ENCODE data around the gene SLC30A3. TPM values are rescaled to one million over a fixed set of nuclear protein-coding genes. Genes with fewer than 3 reads are reported as not detected.

The SLC30A3 gene
- total and polyA plus RNA-seq, 7 experiments from 2014 or later = 0.29 to 0.56 TPM; not detected in 5

DNA sequence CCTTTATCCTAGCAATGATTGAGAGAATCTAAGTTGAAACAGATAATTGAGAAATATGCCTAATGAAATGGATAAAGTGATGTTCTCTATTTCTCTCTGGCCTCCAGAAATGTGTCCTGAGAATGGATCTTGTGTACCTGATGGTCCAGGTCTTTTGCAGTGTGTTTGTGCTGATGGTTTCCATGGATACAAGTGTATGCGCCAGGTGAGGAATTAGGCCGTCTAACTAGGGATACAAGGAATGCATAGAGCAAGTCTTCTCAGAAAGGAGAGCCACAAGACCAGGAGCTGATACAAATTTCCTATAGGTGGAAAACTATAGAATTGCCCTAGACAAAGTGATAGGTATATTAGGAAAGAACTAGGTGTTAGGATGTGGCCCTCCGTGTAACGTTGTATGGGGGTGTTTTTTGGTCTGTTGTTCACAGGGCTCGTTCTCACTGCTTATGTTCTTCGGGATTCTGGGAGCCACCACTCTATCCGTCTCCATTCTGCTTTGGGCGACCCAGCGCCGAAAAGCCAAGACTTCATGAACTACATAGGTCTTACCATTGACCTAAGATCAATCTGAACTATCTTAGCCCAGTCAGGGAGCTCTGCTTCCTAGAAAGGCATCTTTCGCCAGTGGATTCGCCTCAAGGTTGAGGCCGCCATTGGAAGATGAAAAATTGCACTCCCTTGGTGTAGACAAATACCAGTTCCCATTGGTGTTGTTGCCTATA lies 46.3 kb downstream of the SLC30A3 start:
- DNase-seq (no peak), ATAC-seq (no peak)
- Histone ChIP-seq H3K36me3 (ENCODE audit: control insufficient read depth in 2 of 3, insufficient read depth in 3 of 3, low read length in 3 of 3) (peaks cover 0 to 9% (median 0%) of the 10 kb centered on the region in 3 experiments), H3K9me3 (ENCODE audit: control insufficient read depth in 2 of 3, low read length in 3 of 3) (no peaks in the 10 kb centered on the region), H3K27ac (ENCODE audit: low read depth, low read length) (peak overlapping the region; percentile 85), H3K4me3 (ENCODE audit: low read length) (peak overlapping the region; percentile 68), H3K4me1 (ENCODE audit: control insufficient read depth in 2 of 2, insufficient read depth in 2 of 2, low read length in 2 of 2) (peaks cover 19 to 24% of the 10 kb centered on the region in 2 donors), H3K27me3 (ENCODE audit: control insufficient read depth in 2 of 2, insufficient read depth in 2 of 2, low read length in 2 of 2) (no peaks in the 10 kb centered on the region)
- CTCF ChIA-PET = interaction anchor here (0.7 kb wide), 1 partner anchor 25 kb away, joined by 3 read pairs; no protein-coding TSS in a partner anchor
- peaks cover 26 to 53% (median 45%) of the 10 kb centered on the region in 7 donors for H3K4me1 Mint-ChIP-seq
- H3K27ac Mint-ChIP-seq = peak overlapping the region; percentile 86 to 96 (median 94)
- peak overlapping the region; percentile 90 to 98 (median 96) for H3K4me3 Mint-ChIP-seq
- H3K9me3 Mint-ChIP-seq = peaks cover 0 to 1% (median 0%) of the 10 kb centered on the region in 11 donors
- H3K27me3 Mint-ChIP-seq = no peaks in the 10 kb centered on the region
- POLR2A ChIA-PET = interaction anchor here (0.6 to 0.7 kb wide), 2 partner anchors 82 to 130 kb away, joined by 3 read pairs; partner anchors contain the start of gene PREB
- intact Hi-C loops (cut with micrococcal nuclease) = loop anchor here (1.0 to 10.0 kb wide), 14 partner anchors 46 to 869 kb away; partner anchors contain the start of genes EIF2B4 (in 2 of the 2), KHK (in 2 of the 2), MPV17 (in 2 of the 2) and SNX17 (in 2 of the 2)
- peaks cover 4 to 28% (median 22%) of the 10 kb centered on the region in 5 donors for H3K36me3 Mint-ChIP-seq

GRCh38 chr2:27214941-27215340 lies 47.9 kb downstream of the SLC30A3 start:
- POLR2A ChIA-PET = interaction anchor here (0.8 to 1.0 kb wide), 2 partner anchors 81 to 143 kb away, joined by 3 to 5 read pairs; partner anchors contain the start of gene OST4
- Mint-ChIP-seq H3K36me3 (peaks cover 4 to 25% (median 14%) of the 10 kb centered on the region in 5 donors), H3K9me3 (peaks cover 0 to 1% (median 0%) of the 10 kb centered on the region in 11 donors), H3K4me1 (peaks cover 25 to 59% (median 49%) of the 10 kb centered on the region in 7 donors), H3K27me3 (no peaks in the 10 kb centered on the region), H3K27ac (peak overlapping the region in 3 of 9 donors; percentile 38 to 91 (median 89)), H3K4me3 (no peak overlapping the region)
- H3K27me3 ChIP-seq (ENCODE audit: control insufficient read depth in 2 of 2, insufficient read depth in 2 of 2, low read length in 2 of 2) = no peaks in the 10 kb centered on the region
- CTCF ChIA-PET = interaction anchor here (0.8 kb wide), 1 partner anchor 81 kb away, joined by 4 read pairs; the partner anchor contains the start of gene PREB
- H3K4me3 ChIP-seq (ENCODE audit: low read length) = no peak overlapping the region
- ATAC-seq (no peak), DNase-seq (no peak)
- no peaks in the 10 kb centered on the region for H3K9me3 ChIP-seq (ENCODE audit: control insufficient read depth in 2 of 3, low read length in 3 of 3)
- H3K36me3 ChIP-seq (ENCODE audit: control insufficient read depth in 2 of 3, insufficient read depth in 3 of 3, low read length in 3 of 3) = peaks cover 0 to 8% (median 0%) of the 10 kb centered on the region in 3 experiments
- intact Hi-C loops (cut with micrococcal nuclease) = loop anchor here (5.0 to 10.0 kb wide), 10 partner anchors 142 to 868 kb away; partner anchors contain the start of genes ADGRF3 (in 1 of the 2), BABAM2 (in 1 of the 2), CENPA (in 1 of the 2) and EIF2B4 (in 1 of the 2)
- H3K4me1 ChIP-seq (ENCODE audit: control insufficient read depth in 2 of 2, insufficient read depth in 2 of 2, low read length in 2 of 2) = peaks cover 24% of the 10 kb centered on the region in 2 donors
- peak overlapping the region; percentile 100 for H3K27ac ChIP-seq (ENCODE audit: low read depth, low read length)

- peak overlapping the region; percentile 100 for H3K27ac ChIP-seq (ENCODE audit: low read depth, low read length)
- DNase-seq (peak in 6 of 9 donors; percentile 76 to 86 (median 80)), ATAC-seq (peak; percentile 68)
- H3K27me3 ChIP-seq (ENCODE audit: control insufficient read depth in 2 of 2, insufficient read depth in 2 of 2, low read length in 2 of 2) = no peaks in the 10 kb centered on the region
- Mint-ChIP-seq H3K9me3 (no peaks in the 10 kb centered on the region), H3K36me3 (peaks cover 4 to 24% (median 11%) of the 10 kb centered on the region in 5 donors), H3K4me3 (peak overlapping the region; percentile 89 to 100 (median 99)), H3K27me3 (no peaks in the 10 kb centered on the region), H3K27ac (peak overlapping the region; percentile 99 to 100 (median 100)), H3K4me1 (peaks cover 23 to 55% (median 47%) of the 10 kb centered on the region in 7 donors)
- ChIA-PET CTCF (no interaction called here), POLR2A (interaction anchor here (0.5 to 1.9 kb wide), 22 partner anchors 11 to 472 kb away, joined by 3 to 16 read pairs (median 4); partner anchors contain the start of genes ABHD1, AGBL5, KHK and OST4)
- H3K9me3 ChIP-seq (ENCODE audit: control insufficient read depth in 2 of 3, low read length in 3 of 3) = no peaks in the 10 kb centered on the region
- intact Hi-C loops (cut with micrococcal nuclease) = loop anchor here (1.0 to 10.0 kb wide), 18 partner anchors 79 to 866 kb away; partner anchors contain the start of genes KHK (in 2 of the 2), PPM1G (in 2 of the 2), PREB (in 2 of the 2) and ADGRF3 (in 1 of the 2)
- peak overlapping the region; percentile 91 for H3K4me3 ChIP-seq (ENCODE audit: low read length)
- peaks cover 16 to 17% of the 10 kb centered on the region in 2 donors for H3K4me1 ChIP-seq (ENCODE audit: control insufficient read depth in 2 of 2, insufficient read depth in 2 of 2, low read length in 2 of 2)
- peaks cover 0 to 26% (median 0%) of the 10 kb centered on the region in 3 experiments for H3K36me3 ChIP-seq (ENCODE audit: control insufficient read depth in 2 of 3, insufficient read depth in 3 of 3, low read length in 3 of 3)
Observed at GRCh38 chr2:27212626-27213471, 50.0 kb downstream of the SLC30A3 start.

DNA sequence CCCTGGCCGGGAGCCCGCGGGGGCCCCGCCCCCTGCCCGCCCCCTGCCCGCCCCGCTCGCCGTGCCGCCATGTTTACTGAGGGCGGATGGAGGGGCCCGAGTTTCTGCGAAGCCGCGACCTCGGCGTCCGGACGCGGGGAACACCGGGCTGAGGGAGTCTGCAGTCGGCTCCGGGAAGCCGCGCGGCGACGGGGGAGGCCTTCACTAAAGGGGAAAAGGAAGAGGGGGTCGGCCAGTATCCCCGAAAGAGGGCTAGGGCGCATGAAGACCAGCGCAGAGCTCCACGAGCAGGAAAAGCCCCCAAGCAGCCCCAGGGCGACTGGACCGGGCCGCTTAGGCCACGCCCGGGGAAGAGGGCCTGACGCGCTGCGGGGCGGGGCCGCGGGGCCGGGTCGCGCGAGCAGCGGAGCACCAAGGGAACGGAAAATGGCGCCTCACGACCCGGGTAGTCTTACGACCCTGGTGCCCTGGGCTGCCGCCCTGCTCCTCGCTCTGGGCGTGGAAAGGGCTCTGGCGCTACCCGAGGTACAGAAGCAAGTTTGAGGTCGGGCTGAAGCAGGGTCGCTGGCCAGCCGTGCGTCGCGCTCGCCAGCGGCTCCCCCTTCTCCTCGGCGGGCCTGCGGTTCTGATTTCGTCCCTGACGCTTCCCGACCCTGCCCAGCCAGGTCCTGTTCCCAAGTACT lies 50.8 kb downstream of the SLC30A3 start, which contains the start of the genes ATRAID and SLC5A6:
Gene ATRAID (plus strand): TSS at position 99 of the 683 bp plus-strand sequence. CDS start 328 bp downstream, at position 427.
Gene SLC5A6 (minus strand): TSS at position 326 of the 683 bp plus-strand sequence. CDS start 4,618 bp downstream, outside the sequence.
- Mint-ChIP-seq H3K27me3 (no peaks in the 10 kb centered on the region), H3K4me1 (peaks cover 18 to 50% (median 42%) of the 10 kb centered on the region in 7 donors), H3K9me3 (no peaks in the 10 kb centered on the region), H3K4me3 (peak within 1 kb of the TSS; percentile 89 to 100 (median 99)), H3K27ac (peak within 1 kb of the TSS; percentile 99 to 100 (median 100)), H3K36me3 (peaks cover 4 to 30% (median 14%) of the 10 kb centered on the region in 5 donors)
- ChIA-PET POLR2A (interaction anchor here (0.6 to 1.9 kb wide), 15 partner anchors 29 to 1179 kb away, joined by 3 to 16 read pairs (median 4); partner anchors contain the start of genes ABHD1, AGBL5, GTF3C2 and OST4), CTCF (no interaction called here)
- Histone ChIP-seq H3K27ac (ENCODE audit: low read depth, low read length) (peak within 1 kb of the TSS; percentile 100), H3K9me3 (ENCODE audit: control insufficient read depth in 2 of 3, low read length in 3 of 3) (no peaks in the 10 kb centered on the region), H3K4me1 (ENCODE audit: control insufficient read depth in 2 of 2, insufficient read depth in 2 of 2, low read length in 2 of 2) (peaks cover 14 to 17% of the 10 kb centered on the region in 2 donors), H3K27me3 (ENCODE audit: control insufficient read depth in 2 of 2, insufficient read depth in 2 of 2, low read length in 2 of 2) (no peaks in the 10 kb centered on the region), H3K4me3 (ENCODE audit: low read length) (peak within 1 kb of the TSS; percentile 91), H3K36me3 (ENCODE audit: control insufficient read depth in 2 of 3, insufficient read depth in 3 of 3, low read length in 3 of 3) (peaks cover 0 to 34% (median 0%) of the 10 kb centered on the region in 3 experiments)
- intact Hi-C loops (cut with micrococcal nuclease) = loop anchor here (1.0 to 10.0 kb wide), 18 partner anchors 78 to 865 kb away; partner anchors contain the start of genes KHK (in 2 of the 2), PPM1G (in 2 of the 2), PREB (in 2 of the 2) and ADGRF3 (in 1 of the 2)
- DNase-seq (peak; percentile 86 to 93 (median 92)), ATAC-seq (peak; percentile 93)

GRCh38 chr2:27211241-27211942 lies 51.5 kb downstream of the SLC30A3 start:
- Histone ChIP-seq H3K4me3 (ENCODE audit: low read length) (peak overlapping the region; percentile 91), H3K27ac (ENCODE audit: low read depth, low read length) (peak overlapping the region; percentile 100), H3K36me3 (ENCODE audit: control insufficient read depth in 2 of 3, insufficient read depth in 3 of 3, low read length in 3 of 3) (peaks cover 0 to 41% (median 0%) of the 10 kb centered on the region in 3 experiments), H3K9me3 (ENCODE audit: control insufficient read depth in 2 of 3, low read length in 3 of 3) (no peaks in the 10 kb centered on the region), H3K4me1 (ENCODE audit: control insufficient read depth in 2 of 2, insufficient read depth in 2 of 2, low read length in 2 of 2) (peaks cover 11 to 14% of the 10 kb centered on the region in 2 donors), H3K27me3 (ENCODE audit: control insufficient read depth in 2 of 2, insufficient read depth in 2 of 2, low read length in 2 of 2) (no peaks in the 10 kb centered on the region)
- H3K4me1 Mint-ChIP-seq = peaks cover 13 to 45% (median 39%) of the 10 kb centered on the region in 7 donors
- peak in 3 of 9 donors; percentile 10 to 13 (median 10) for DNase-seq
- H3K27ac Mint-ChIP-seq = peak overlapping the region; percentile 92 to 100 (median 97)
- ChIA-PET CTCF (no interaction called here), POLR2A (interaction anchor here (0.6 to 1.9 kb wide), 16 partner anchors 29 to 1178 kb away, joined by 3 to 16 read pairs (median 3); partner anchors contain the start of genes ABHD1, AGBL5, GTF3C2 and OST4)
- H3K36me3 Mint-ChIP-seq = peaks cover 4 to 33% (median 16%) of the 10 kb centered on the region in 5 donors
- no peak for ATAC-seq
- H3K27me3 Mint-ChIP-seq = no peaks in the 10 kb centered on the region
- peak overlapping the region; percentile 89 to 100 (median 96) for H3K4me3 Mint-ChIP-seq
- intact Hi-C loops (cut with micrococcal nuclease) = loop anchor here (5.0 to 10.0 kb wide), 6 partner anchors 146 to 683 kb away; partner anchors contain the start of genes BABAM2 (in 1 of the 2), GTF3C2 (in 1 of the 2), IFT172 (in 1 of the 2) and MAPRE3 (in 1 of the 2)
- H3K9me3 Mint-ChIP-seq = no peaks in the 10 kb centered on the region
